Liver (tissue), 9 donors: ENCODE results near the gene DNAJB14. TPM values are rescaled to one million over a fixed set of nuclear protein-coding genes. Genes with fewer than 3 reads are reported as not detected.

ENCODE experiments used
- DNase-seq: peaks from one replicate; pipeline ENCODE4 v3.0.0-alpha.2; 2017; ENCODE audit warnings: low spot score
- H3K27ac ChIP-seq, 2 donors: one replicate each; pipeline ENCODE4 v1.7.0; 2013; ENCODE audit warnings: inconsistent platforms in 2 of 2, low read length in 2 of 2, control low read depth in 1 of 2, low read depth in 1 of 2, mild to moderate bottlenecking in 1 of 2
- H3K27me3 ChIP-seq, 4 donors: one replicate each; pipeline versions ENCODE4 v1.6.1 to v1.7.0; 2013; ENCODE audit warnings: low read length in 3 of 4, inconsistent platforms in 1 of 4, mild to moderate bottlenecking in 1 of 4, moderate library complexity in 1 of 4; ENCODE audit not compliant: control insufficient read depth in 4 of 4, insufficient read depth in 4 of 4
- H3K36me3 ChIP-seq, 4 donors: one replicate each; pipeline versions ENCODE4 v1.6.1 to v1.7.0; 2013; ENCODE audit warnings: low read length in 3 of 4, mild to moderate bottlenecking in 3 of 4, low read depth in 1 of 4, moderate library complexity in 1 of 4; ENCODE audit not compliant: control insufficient read depth in 4 of 4, insufficient read depth in 3 of 4
- H3K4me1 ChIP-seq, 4 donors: one replicate each; pipeline versions ENCODE4 v1.6.1 to v1.7.0; 2013; ENCODE audit warnings: low read length in 3 of 4, mild to moderate bottlenecking in 3 of 4, moderate library complexity in 1 of 4; ENCODE audit not compliant: control insufficient read depth in 4 of 4, insufficient read depth in 4 of 4
- H3K4me3 ChIP-seq, 3 donors: one replicate each; pipeline versions ENCODE4 v1.6.1 to v1.7.0; 2013; ENCODE audit warnings: low read length in 3 of 3, control low read depth in 1 of 3, low read depth in 1 of 3, mild to moderate bottlenecking in 1 of 3
- H3K9ac ChIP-seq, 2 donors: one replicate each; pipeline ENCODE4 v1.7.0; 2013; ENCODE audit warnings: low read length in 2 of 2, mild to moderate bottlenecking in 2 of 2, moderate library complexity in 2 of 2, control low read depth in 1 of 2, low read depth in 1 of 2
- H3K9me3 ChIP-seq, 4 donors: one replicate each; pipeline versions ENCODE4 v1.6.1 to v1.7.0; 2013; ENCODE audit warnings: low read length in 3 of 4; ENCODE audit not compliant: control insufficient read depth in 4 of 4
- ATF3 ChIP-seq: IDR thresholded peaks from 2 replicates; pipeline ENCODE4 v1.6.1; 2016; ENCODE audit warnings: antibody characterized with exemption
- FOXA1 ChIP-seq: IDR thresholded peaks from 2 replicates; pipeline ENCODE4 v1.6.1; 2016; ENCODE audit warnings: antibody characterized with exemption
- FOXA2 ChIP-seq: IDR thresholded peaks from 2 replicates; pipeline ENCODE4 v1.6.1; 2016; ENCODE audit warnings: antibody characterized with exemption
- GABPA ChIP-seq, 2 donors: IDR thresholded peaks in 1 of 2; conservative IDR thresholded peaks in 1 of 2; 2 replicates each; pipeline ENCODE4 v1.6.1; 2016; ENCODE audit warnings: antibody characterized with exemption in 2 of 2, mild to moderate bottlenecking in 1 of 2, moderate library complexity in 1 of 2
- HNF4G ChIP-seq: IDR thresholded peaks from 2 replicates; pipeline ENCODE4 v1.6.1; 2016; ENCODE audit warnings: antibody characterized with exemption
- NR2F2 ChIP-seq: IDR thresholded peaks from 2 replicates; pipeline ENCODE4 v1.6.1; 2016; ENCODE audit warnings: antibody characterized with exemption
- RAD21 ChIP-seq, 2 donors: IDR thresholded peaks; 2 replicates each; pipeline ENCODE4 v1.6.1; 2016; ENCODE audit warnings: antibody characterized with exemption in 2 of 2, mild to moderate bottlenecking in 2 of 2
- RXRA ChIP-seq, 2 donors: IDR thresholded peaks; 2 replicates each; pipeline ENCODE4 v1.6.1; 2017 to 2018; ENCODE audit warnings: antibody characterized with exemption in 2 of 2, mild to moderate bottlenecking in 1 of 2
- TAF1 ChIP-seq: conservative IDR thresholded peaks from 2 replicates; pipeline ENCODE4 v1.6.1; 2016; ENCODE audit warnings: antibody characterized with exemption, mild to moderate bottlenecking
- ZBTB33 ChIP-seq: IDR thresholded peaks from 2 replicates; pipeline ENCODE4 v1.6.1; 2016; ENCODE audit warnings: antibody characterized with exemption
- WGBS: extraction: QIAGEN DNeasy Blood & Tissue Kit; methylation state at CpG from one replicate; pipeline ENCODE4 v1.1.7; 2013; 5-methylcytosine and 5-hydroxymethylcytosine counted together
- polyA plus RNA-seq, 2 donors: library from polyadenylated mRNA; stranded (reverse) in 1 of 2; unstranded in 1 of 2; fragments of 200-250 nt in 1 of 2; fragments of >200 nt in 1 of 2; fragmentation: Nextera tagmentation in 1 of 2; extraction: Ambion mirVana in 1 of 2; gene quantifications; one replicate each; pipeline versions ENCODE4 v1.2.1 to v1.2.3, GENCODE V29; 2013 to 2015
- total RNA-seq, 2 donors: library from RNA; depleted of rRNA; stranded (reverse); fragments of >200 nt; gene quantifications; one replicate each; pipeline ENCODE4 v1.2.3, GENCODE V29; 2014
- TF ChIP-seq, protein P1 (sequence below): fragments of 150-350 bp; IDR thresholded peaks from 2 replicates; pipeline ENCODE4 v1.5.1; 2017; ENCODE audit warnings: improper control_type of control experiment, low read depth, low read length; ENCODE audit not compliant: missing input control
- donor health status: healthy.
- donor health status: healthy.
- donor health status: healthy.
- donor health status: healthy.
- donor health status: healthy.

Gene DNAJB14
- total and polyA plus RNA-seq, 4 donors: 8.1 to 15.1 (median 8.9) TPM

GRCh38 chr4:99853190-99853589 is 93.2 kb downstream of the DNAJB14 start:
- TF ChIP-seq, protein P1, sequence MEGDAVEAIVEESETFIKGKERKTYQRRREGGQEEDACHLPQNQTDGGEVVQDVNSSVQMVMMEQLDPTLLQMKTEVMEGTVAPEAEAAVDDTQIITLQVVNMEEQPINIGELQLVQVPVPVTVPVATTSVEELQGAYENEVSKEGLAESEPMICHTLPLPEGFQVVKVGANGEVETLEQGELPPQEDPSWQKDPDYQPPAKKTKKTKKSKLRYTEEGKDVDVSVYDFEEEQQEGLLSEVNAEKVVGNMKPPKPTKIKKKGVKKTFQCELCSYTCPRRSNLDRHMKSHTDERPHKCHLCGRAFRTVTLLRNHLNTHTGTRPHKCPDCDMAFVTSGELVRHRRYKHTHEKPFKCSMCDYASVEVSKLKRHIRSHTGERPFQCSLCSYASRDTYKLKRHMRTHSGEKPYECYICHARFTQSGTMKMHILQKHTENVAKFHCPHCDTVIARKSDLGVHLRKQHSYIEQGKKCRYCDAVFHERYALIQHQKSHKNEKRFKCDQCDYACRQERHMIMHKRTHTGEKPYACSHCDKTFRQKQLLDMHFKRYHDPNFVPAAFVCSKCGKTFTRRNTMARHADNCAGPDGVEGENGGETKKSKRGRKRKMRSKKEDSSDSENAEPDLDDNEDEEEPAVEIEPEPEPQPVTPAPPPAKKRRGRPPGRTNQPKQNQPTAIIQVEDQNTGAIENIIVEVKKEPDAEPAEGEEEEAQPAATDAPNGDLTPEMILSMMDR: no peak
- TF ChIP-seq ATF3 (no peak), FOXA1 (no peak), ZBTB33 (no peak)
- Histone ChIP-seq H3K36me3 (no peaks in the 10 kb centered on the region), H3K9ac (no peak overlapping the region), H3K4me1 (no peaks in the 10 kb centered on the region), H3K9me3 (no peaks in the 10 kb centered on the region), H3K4me3 (no peak overlapping the region), H3K27me3 (no peaks in the 10 kb centered on the region), H3K27ac (no peak overlapping the region)
- no peak for DNase-seq
- WGBS: 65% methylated on average over 3 of the region's 3 CpGs

- 85% methylated on average over 3 of the region's 3 CpGs for WGBS
- Histone ChIP-seq H3K9me3 (no peaks in the 10 kb centered on the region), H3K9ac (no peak overlapping the region), H3K27ac (no peak overlapping the region), H3K36me3 (no peaks in the 10 kb centered on the region), H3K27me3 (no peaks in the 10 kb centered on the region), H3K4me1 (no peaks in the 10 kb centered on the region), H3K4me3 (no peak overlapping the region)
- no peak for DNase-seq
- TF ChIP-seq TAF1 (no peak), GABPA (IDR thresholded peaks at IDR 0.05 in 1 of 2, conservative IDR thresholded peaks at IDR 0.05 in 1 of 2) (no peak), HNF4G (no peak), RXRA (IDR thresholded peaks at IDR 0.05) (no peak), FOXA2 (no peak), RAD21 (IDR thresholded peaks at IDR 0.05) (no peak), ATF3 (no peak), NR2F2 (no peak)
- TF ChIP-seq, protein P1: no peak
Observed at GRCh38 chr4:99852199-99852749, 94.1 kb downstream of the DNAJB14 start.
